Left lung (tissue), 10 donors: Measurements from ENCODE around the gene ERCC6L. TPM values are rescaled to one million over a fixed set of nuclear protein-coding genes. Genes with fewer than 3 reads are reported as not detected.
"Not testable (repeated sequence)": the region's sequence is repeated elsewhere in the genome, so short reads cannot be mapped to it uniquely, and the experiment has no call there.

Experiments
- ATAC-seq: fragments of 200-7000 bp; cut with Tn5 transposase; one replicate; pipeline ENCODE4 v1.9.1; 2020; ENCODE audit warnings: moderate library complexity
- DNase-seq, 4 donors: peaks; one replicate each; pipeline ENCODE4 v3.0.0-alpha.2; 2013 to 2020
- H3K27ac ChIP-seq, 2 donors: fragments of 200-600 bp; sonication (generic) in 1 of 2; one replicate each; pipeline versions ENCODE4 v1.5.0 to v1.8.0; 2020 to 2021
- H3K27me3 ChIP-seq, 2 donors: fragments of 200-600 bp; sonication (generic) in 1 of 2; one replicate each; pipeline versions ENCODE4 v1.5.0 to v1.8.0; 2020 to 2021
- H3K36me3 ChIP-seq, 2 donors: fragments of 200-600 bp; sonication (generic) in 1 of 2; one replicate each; pipeline versions ENCODE4 v1.5.0 to v1.8.0; 2020 to 2021
- H3K4me1 ChIP-seq, 2 donors: fragments of 200-600 bp; one replicate each; pipeline ENCODE4 v1.8.0; 2021
- H3K4me3 ChIP-seq, 2 donors: fragments of 200-600 bp; sonication (generic) in 1 of 2; one replicate each; pipeline versions ENCODE4 v1.5.0 to v1.8.0; 2020 to 2021; ENCODE audit warnings: mild to moderate bottlenecking in 1 of 2
- H3K9me3 ChIP-seq, 2 donors: fragments of 200-600 bp; sonication (generic) in 1 of 2; one replicate each; pipeline versions ENCODE4 v1.5.0 to v1.8.0; 2020 to 2021
- CTCF ChIP-seq, 2 donors: fragments of 200-600 bp; sonication (generic) in 1 of 2; IDR thresholded peaks; one replicate each; pipeline versions ENCODE4 v1.5.0 to v1.8.0; 2021; ENCODE audit warnings: antibody characterized with exemption in 2 of 2
- intact Hi-C, 2 donors: fragments of 100-400 bp; cut with DNase I; formaldehyde crosslinking; loops; one replicate each; pipeline versions ENCODE4 v1.11.2 to v1.14.2; 2022
- polyA plus RNA-seq, 6 donors: library from polyadenylated mRNA; unstranded; fragments of 120-200 nt; gene quantifications; one replicate each; pipeline ENCODE4 v1.2.1, GENCODE V29; 2013; ENCODE audit not compliant: insufficient read length in 6 of 6
- total RNA-seq, 2 donors: library from RNA; stranded (reverse); fragmentation: NEBNext Ultra II Directional; extraction: Animal tissue kit (Norgen Biotek cat#: 25700); gene quantifications; one replicate each; pipeline ENCODE4 v1.2.1, GENCODE V29; 2021
- donor health status: DM: no; HTN: yes; CAD: no.
- donor health status: DM: no; HTN: no; CAD: no.

The ERCC6L gene
- total and polyA plus RNA-seq, 8 donors: 1.1 to 6.8 (median 3.6) TPM

- TF ChIP-seq CTCF (IDR thresholded peaks at IDR 0.05): no peak
- DNase-seq: no peak
- H3K36me3 ChIP-seq: no peaks in the 10 kb centered on the region
Observed at GRCh38 chrX:72180539-72180938, 58.3 kb downstream of the ERCC6L start.

GRCh38 chrX:72176981-72177380 is 61.8 kb downstream of the ERCC6L start:
- intact Hi-C loops: no loop called here
- H3K27ac ChIP-seq: no peak overlapping the region
- H3K9me3 ChIP-seq: no peaks in the 10 kb centered on the region
- ATAC-seq (no peak), DNase-seq (no peak)
- no peak overlapping the region for H3K4me3 ChIP-seq
- no peaks in the 10 kb centered on the region for H3K4me1 ChIP-seq
- TF ChIP-seq CTCF (IDR thresholded peaks at IDR 0.05): no peak
- H3K27me3 ChIP-seq: no peaks in the 10 kb centered on the region
- H3K36me3 ChIP-seq: no peaks in the 10 kb centered on the region

More at GRCh38 chrX:72180539-72180938, 58.3 kb downstream of the ERCC6L start:
- Histone ChIP-seq H3K9me3 (no peaks in the 10 kb centered on the region), H3K4me1 (peaks cover 0 to 6% of the 10 kb centered on the region in 2 donors), H3K27me3 (no peaks in the 10 kb centered on the region), H3K4me3 (peak overlapping the region; percentile 37 to 65), H3K27ac (peak overlapping the region; percentile 79 to 88)
- intact Hi-C loops: no loop called here
- no peak for ATAC-seq

- ATAC-seq, intact Hi-C loops, H3K9me3 ChIP-seq, DNase-seq, H3K27me3 ChIP-seq, H3K4me1 ChIP-seq, H3K36me3 ChIP-seq, H3K4me3 ChIP-seq, H3K27ac ChIP-seq: not testable (repeated sequence)
Observed at GRCh38 chrX:72176289-72176688, 62.5 kb downstream of the ERCC6L start.

- intact Hi-C loops: no loop called here
- no peak overlapping the region for H3K27ac ChIP-seq
- ATAC-seq (peak; percentile 27), DNase-seq (no peak)
- TF ChIP-seq CTCF (IDR thresholded peaks at IDR 0.05): no peak
- H3K4me3 ChIP-seq: no peak overlapping the region
- H3K27me3 ChIP-seq: no peaks in the 10 kb centered on the region
- no peaks in the 10 kb centered on the region for H3K4me1 ChIP-seq
- H3K9me3 ChIP-seq: no peaks in the 10 kb centered on the region
- no peaks in the 10 kb centered on the region for H3K36me3 ChIP-seq
Observed at GRCh38 chrX:72169008-72169728, 69.7 kb downstream of the ERCC6L start.

GRCh38 chrX:72165551-72165950 is 73.3 kb downstream of the ERCC6L start:
- no peaks in the 10 kb centered on the region for H3K9me3 ChIP-seq
- H3K4me1 ChIP-seq: no peaks in the 10 kb centered on the region
- H3K4me3 ChIP-seq: no peak overlapping the region
- no peak overlapping the region for H3K27ac ChIP-seq
- no peak for DNase-seq
- no peak for TF ChIP-seq CTCF (IDR thresholded peaks at IDR 0.05)
- intact Hi-C loops: no loop called here
- no peak for ATAC-seq
- H3K27me3 ChIP-seq: no peaks in the 10 kb centered on the region
- H3K36me3 ChIP-seq: no peaks in the 10 kb centered on the region

GRCh38 chrX:72159769-72160168 is 79.1 kb downstream of the ERCC6L start:
- H3K4me3 ChIP-seq: no peak overlapping the region
- no peak for ATAC-seq
- intact Hi-C loops: no loop called here

More at GRCh38 chrX:72159769-72160168, 79.1 kb downstream of the ERCC6L start:
- DNase-seq: no peak
- no peak overlapping the region for H3K27ac ChIP-seq
- no peaks in the 10 kb centered on the region for H3K9me3 ChIP-seq
- no peaks in the 10 kb centered on the region for H3K4me1 ChIP-seq
- H3K27me3 ChIP-seq: no peaks in the 10 kb centered on the region
- TF ChIP-seq CTCF (IDR thresholded peaks at IDR 0.05): no peak
- H3K36me3 ChIP-seq: no peaks in the 10 kb centered on the region
